Heart left ventricle (tissue), 16 donors: ENCODE measurements around the gene NR1I3. TPM values are rescaled to one million over a fixed set of nuclear protein-coding genes. Genes with fewer than 3 reads are reported as not detected.
A peak's percentile ranks its signal among the peaks of the same experiment; 100 is the strongest.
"Not testable (repeated sequence)": the region's sequence is repeated elsewhere in the genome, so short reads cannot be mapped to it uniquely, and the experiment has no call there.

Experiments used
- ATAC-seq, 4 donors: fragments of 200-7000 bp; cut with Tn5 transposase; one replicate each; pipeline ENCODE4 v1.9.1; 2020 to 2022; ENCODE audit warnings: moderate library complexity in 4 of 4, mild to moderate bottlenecking in 3 of 4, moderate number of reproducible peaks in 1 of 4
- DNase-seq, 5 donors: peaks; one replicate each; pipeline ENCODE4 v3.0.0-alpha.2; 2020
- H3K27ac ChIP-seq, 12 donors: fragments of 200-600 bp; sonication (generic) in 4 of 12; one replicate each; pipeline versions ENCODE4 v1.5.0 to v1.8.0; 2016 to 2022; ENCODE audit warnings: mild to moderate bottlenecking in 2 of 12
- H3K27me3 ChIP-seq, 9 donors: fragments of 200-600 bp; sonication (generic) in 2 of 9; one replicate each; pipeline versions ENCODE4 v1.5.1 to v1.8.0; 2016 to 2022; ENCODE audit warnings: mild to moderate bottlenecking in 3 of 9
- H3K36me3 ChIP-seq, 9 donors: fragments of 200-600 bp; sonication (generic) in 2 of 9; one replicate each; pipeline versions ENCODE4 v1.5.0 to v1.8.0; 2018 to 2022; ENCODE audit warnings: mild to moderate bottlenecking in 2 of 9
- H3K4me1 ChIP-seq, 12 donors: fragments of 200-600 bp; sonication (generic) in 4 of 12; one replicate each; pipeline versions ENCODE4 v1.5.0 to v1.8.0; 2016 to 2022; ENCODE audit warnings: mild to moderate bottlenecking in 3 of 12
- H3K4me3 ChIP-seq, 12 donors: fragments of 200-600 bp; sonication (generic) in 4 of 12; one replicate each; pipeline versions ENCODE4 v1.5.0 to v1.8.0; 2017 to 2022; ENCODE audit warnings: mild to moderate bottlenecking in 9 of 12, moderate library complexity in 4 of 12
- H3K9me3 ChIP-seq, 12 donors: fragments of 200-600 bp; sonication (generic) in 4 of 12; one replicate each; pipeline versions ENCODE4 v1.5.0 to v1.8.0; 2016 to 2022; ENCODE audit warnings: mild to moderate bottlenecking in 1 of 12
- CTCF ChIP-seq, 12 donors: fragments of 200-600 bp; sonication (generic) in 4 of 12; IDR thresholded peaks; one replicate each; pipeline versions ENCODE4 v1.5.0 to v1.8.0; 2018 to 2022; ENCODE audit warnings: antibody characterized with exemption in 12 of 12, mild to moderate bottlenecking in 5 of 12
- POLR2A ChIP-seq, 2 donors: fragments of 450-650 bp; IDR thresholded peaks; one replicate each; pipeline ENCODE4 v1.6.1; 2017; ENCODE audit warnings: antibody characterized with exemption in 2 of 2, mild to moderate bottlenecking in 2 of 2, moderate library complexity in 2 of 2
- WGBS, 4 donors: extraction: QIAGEN DNeasy Blood & Tissue Kit in 2 of 4; methylation state at CpG; one replicate each; pipeline versions ENCODE4 v1.1.5 to v1.1.7; 2013 to 2018; 5-methylcytosine and 5-hydroxymethylcytosine counted together
- intact Hi-C, 10 donors: fragments of 100-400 bp; cut with DNase I; formaldehyde crosslinking; loops; one replicate each; pipeline versions ENCODE4 v1.11.1 to v1.14.2; 2022
- polyA plus RNA-seq, 2 donors: library from polyadenylated mRNA; stranded (reverse); fragments of 200-250 nt; gene quantifications; one replicate each; pipeline ENCODE4 v1.2.3, GENCODE V29; 2013
- total RNA-seq, 9 donors: library from RNA; depleted of rRNA in 2 of 9; stranded (reverse); fragments of >200 nt in 2 of 9; fragmentation: NEBNext Ultra II Directional in 3 of 9; extraction: Animal tissue kit (Norgen Biotek cat#: 25700) in 3 of 9; gene quantifications; one replicate each; pipeline versions ENCODE4 v1.1.0 to v1.2.4, GENCODE V29; 2016 to 2023
- donor health status: ischemic (EF 13 %, LVEDD 7.1; RV severe dilation, severe dysfunction).
- donor health status: healthy with polysubstance abuse.
- donor health status: DM: no; HTN: yes; CAD: no.
- donor health status: DM: no; HTN: no; CAD: no.
- donor health status: ischemic (EF 25% LVEDD 6.9; RV normal size, moderate dysfunction).
- donor health status: ischemic (EF 25% LVEDD 5.7; RV mildly dilated, moderate dysfunction).
- donor health status: healthy.
- donor health status: DM: yes; HTN: yes; CAD: no.
- donor health status: ischemic (EF 35%, LVEDD 5.7; RV mildly dilated, moderate dysfunction).
- donor health status: nonischemic (EF 11% LVEDD 7.7; RV severe dilation, severe dysfunction).
- donor health status: DM: yes; HTN: yes; CAD: no.
- donor health status: PGD.
- donor health status: ischemic (EF 29% LVEDD 5.4; RV normal size, mild dysfunction).
- donor health status: nonischemic (EF 23%, LVEDD 6.1; RV moderate dilation, normal function).

The NR1I3 gene
- total and polyA plus RNA-seq, 11 donors = 0.23 TPM; not detected in 10

- DNase-seq = peak; percentile 35 to 63 (median 48)
- no peaks in the 10 kb centered on the region for H3K36me3 ChIP-seq
- intact Hi-C loops = no loop called here
- peaks cover 0 to 17% (median 10%) of the 10 kb centered on the region in 12 donors for H3K9me3 ChIP-seq
- peak within 1 kb of the TSS; percentile 13 to 57 (median 46) for H3K4me3 ChIP-seq
- peaks cover 0 to 9% (median 6%) of the 10 kb centered on the region in 12 donors for H3K4me1 ChIP-seq
- TF ChIP-seq CTCF (IDR thresholded peaks at IDR 0.05) = no peak
- WGBS, 4 donors = 3 to 4% (median 3%) methylated on average over 42 to 62 of the region's 62 CpGs
- H3K27me3 ChIP-seq = peaks cover 13 to 44% (median 33%) of the 10 kb centered on the region in 9 donors
- ATAC-seq = peak; percentile 69 to 86 (median 77)
- H3K27ac ChIP-seq = no peak within 1 kb of the TSS
Measured at GRCh38 chr1:161258439-161259344, 20.7 kb upstream of the NR1I3 start, which contains the start of gene PCP4L1. Gene PCP4L1, plus strand, starts transcription at chr1:161258745. Its CDS starts 230 bp downstream, at chr1:161258975.

GRCh38 chr1:161257109-161257508 lies 19.1 kb upstream of the NR1I3 start:
- H3K4me1 ChIP-seq, DNase-seq, H3K27ac ChIP-seq, intact Hi-C loops, H3K36me3 ChIP-seq, H3K4me3 ChIP-seq, ATAC-seq: not testable (repeated sequence)
- WGBS, 4 donors = 94 to 97% (median 96%) methylated on average over 3 to 5 of the region's 5 CpGs
- H3K9me3 ChIP-seq = peaks cover 0 to 17% (median 10%) of the 10 kb centered on the region in 12 donors
- H3K27me3 ChIP-seq = peaks cover 13 to 44% (median 33%) of the 10 kb centered on the region in 9 donors

GRCh38 chr1:161255955-161256520 lies 18.0 kb upstream of the NR1I3 start:
- peaks cover 13 to 40% (median 33%) of the 10 kb centered on the region in 9 donors for H3K27me3 ChIP-seq
- H3K36me3 ChIP-seq, H3K4me1 ChIP-seq, DNase-seq, H3K27ac ChIP-seq, intact Hi-C loops, H3K4me3 ChIP-seq, ATAC-seq: not testable (repeated sequence)
- H3K9me3 ChIP-seq = peaks cover 0 to 18% (median 10%) of the 10 kb centered on the region in 12 donors
- 82 to 94% (median 84%) methylated on average over 4 of the region's 4 CpGs for WGBS, 4 donors

GRCh38 chr1:161255302-161255701 lies 17.3 kb upstream of the NR1I3 start:
- Histone ChIP-seq H3K9me3 (peaks cover 0 to 25% (median 12%) of the 10 kb centered on the region in 12 donors), H3K27me3 (peaks cover 13 to 34% (median 28%) of the 10 kb centered on the region in 9 donors)
- H3K36me3 ChIP-seq, H3K4me3 ChIP-seq, H3K27ac ChIP-seq, H3K4me1 ChIP-seq, DNase-seq, intact Hi-C loops, ATAC-seq: not testable (repeated sequence)
- WGBS, 4 donors = 77 to 87% (median 82%) methylated on average over 5 of the region's 5 CpGs

GRCh38 chr1:161251579-161251978 lies 13.6 kb upstream of the NR1I3 start:
- H3K9me3 ChIP-seq = peaks cover 0 to 17% (median 5%) of the 10 kb centered on the region in 12 donors
- ATAC-seq (no peak), DNase-seq (no peak)
- H3K36me3 ChIP-seq = no peaks in the 10 kb centered on the region
- no peak overlapping the region for H3K4me3 ChIP-seq
- TF ChIP-seq CTCF (IDR thresholded peaks at IDR 0.05) (no peak), POLR2A (IDR thresholded peaks at IDR 0.05) (no peak)
- WGBS, 4 donors = 88 to 96% (median 96%) methylated on average over 8 of the region's 8 CpGs
- no peak overlapping the region for H3K27ac ChIP-seq
- H3K4me1 ChIP-seq = no peaks in the 10 kb centered on the region
- H3K27me3 ChIP-seq = no peaks in the 10 kb centered on the region
- intact Hi-C loops = no loop called here
